Activated CD4-positive, alpha-beta T cell treated with anti-CD3 and anti-CD28 coated beads for 36 hours (primary cell): Measurements from ENCODE around the gene MTCL1. TPM values are rescaled to one million over a fixed set of nuclear protein-coding genes. Genes with fewer than 3 reads are reported as not detected.

Source experiments
- ATAC-seq: fragments of 200-7000 bp; cut with Tn5 transposase; one replicate; pipeline ENCODE4 v1.10.0; 2021; ENCODE audit warnings: mild to moderate bottlenecking, moderate library complexity
- CTCF ChIA-PET: fragments of 350-600 bp; sonication (Branson Sonifier 250); formaldehyde crosslinking; loops from one replicate; lab custom pipeline; 2021; ENCODE audit warnings: antibody characterized with exemption; lab: Charles Lee
- POLR2A ChIA-PET: fragments of 350-600 bp; sonication (Branson Sonifier 250); formaldehyde crosslinking; loops from one replicate; lab custom pipeline; 2021; ENCODE audit warnings: antibody characterized with exemption, inconsistent platforms; lab: Charles Lee
- DNase-seq: peaks from one replicate; pipeline ENCODE4 v3.0.0-alpha.2; 2020
- H3K27ac Mint-ChIP-seq: one replicate; pipeline ENCODE4 v1.8.0; 2021; ENCODE audit warnings: mixed read lengths
- H3K27me3 Mint-ChIP-seq: one replicate; pipeline ENCODE4 v1.8.0; 2021; ENCODE audit warnings: mixed read lengths
- H3K36me3 Mint-ChIP-seq: one replicate; pipeline ENCODE4 v1.8.0; 2021; ENCODE audit warnings: low read depth, mixed read lengths
- H3K4me1 Mint-ChIP-seq: one replicate; pipeline ENCODE4 v1.8.0; 2021; ENCODE audit warnings: mixed read lengths
- H3K4me3 Mint-ChIP-seq: one replicate; pipeline ENCODE4 v1.8.0; 2021; ENCODE audit warnings: mild to moderate bottlenecking, moderate library complexity, mixed read lengths
- H3K9me3 Mint-ChIP-seq: one replicate; pipeline ENCODE4 v1.8.0; 2021; ENCODE audit warnings: low read depth, mixed read lengths
- intact Hi-C, 2 experiments: fragments of 100-400 bp; cut with DNase I in 1 of 2; cut with micrococcal nuclease in 1 of 2; formaldehyde crosslinking; loops; one replicate each; pipeline versions ENCODE4 v1.14.2 to v1.15.1; 2022 to 2024; cut with DNase I, micrococcal nuclease
- total RNA-seq, 2 experiments: library from RNA; stranded (reverse); gene quantifications; one replicate each; pipeline ENCODE4 v1.2.3, GENCODE V29; 2021

MTCL1 gene
- total RNA-seq, 2 experiments from 2014 or later = 0.14 to 0.35 TPM

DNA sequence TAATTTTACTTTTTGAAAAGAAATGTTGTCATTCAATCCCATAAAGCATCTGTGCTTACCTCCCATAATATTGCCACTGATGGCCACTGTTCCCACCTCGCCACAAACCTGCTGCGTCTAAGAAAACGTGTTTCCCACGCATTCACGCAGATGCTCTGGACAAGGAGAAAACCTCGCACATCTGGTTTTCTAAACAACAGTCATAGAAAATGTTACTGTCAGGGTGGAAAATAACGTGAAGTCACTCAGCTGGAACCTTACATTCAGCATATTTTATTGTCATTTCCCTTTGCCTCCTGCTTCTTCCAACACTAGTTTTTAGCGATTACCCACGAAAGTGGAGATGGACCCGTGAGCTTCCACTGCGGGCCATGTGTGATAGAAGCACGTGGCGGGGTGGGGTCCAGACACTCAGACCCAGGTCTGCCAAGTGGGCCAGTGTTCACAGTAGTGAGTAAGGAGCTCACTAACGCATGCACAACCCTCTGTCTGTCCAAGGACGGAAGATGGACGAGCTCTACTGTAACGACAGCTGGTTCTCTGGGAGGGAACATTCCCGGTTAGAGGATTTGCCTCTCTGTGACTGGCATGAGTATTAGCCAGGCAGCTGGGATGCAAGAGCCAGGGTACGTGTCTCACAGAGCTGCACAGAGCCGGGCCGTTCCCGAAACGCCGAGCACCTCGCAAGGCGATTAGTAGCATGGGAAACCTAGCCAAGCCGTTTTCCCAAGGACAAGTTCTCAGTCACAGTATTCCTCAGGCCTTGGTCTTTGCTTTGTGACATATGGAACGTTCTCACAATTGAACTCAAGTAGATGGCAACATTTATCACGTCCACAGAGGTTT is 94.5 kb downstream of the MTCL1 start:
- intact Hi-C loops = loop anchor here in 1 of 2 experiments (5.0 kb wide), 1 partner anchor 52 kb away; no protein-coding TSS in a partner anchor
- CTCF ChIA-PET = interaction anchor here (0.6 to 0.7 kb wide), 3 partner anchors 26 to 143 kb away, joined by 3 read pairs; no protein-coding TSS in a partner anchor
- H3K36me3 Mint-ChIP-seq = no peaks in the 10 kb centered on the region
- H3K9me3 Mint-ChIP-seq = no peaks in the 10 kb centered on the region
- H3K27ac Mint-ChIP-seq = no peak overlapping the region
- peaks cover 4% of the 10 kb centered on the region for H3K4me1 Mint-ChIP-seq
- H3K4me3 Mint-ChIP-seq = no peak overlapping the region
- POLR2A ChIA-PET = no interaction called here
- DNase-seq = no peak
- no peak for ATAC-seq
- H3K27me3 Mint-ChIP-seq = peaks cover 3% of the 10 kb centered on the region

DNA sequence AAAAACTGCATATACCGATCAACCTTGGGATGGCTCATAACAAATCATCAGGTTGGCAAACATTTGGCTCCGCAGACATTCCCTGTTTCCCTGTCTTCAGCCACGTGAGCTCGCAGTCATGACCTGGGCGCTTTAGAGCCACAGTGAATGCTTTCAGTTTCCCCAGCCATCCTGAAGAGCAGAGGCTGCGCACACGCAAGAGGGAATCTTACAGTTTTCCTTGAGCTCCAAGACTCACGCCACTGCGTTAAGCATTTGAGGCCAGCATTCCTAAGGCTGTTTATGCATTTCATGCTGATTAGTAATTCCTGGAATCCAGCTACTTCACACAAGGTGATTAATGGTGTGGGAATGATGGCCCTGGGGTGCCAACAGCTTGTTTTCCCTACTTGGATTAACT is 95.1 kb downstream of the MTCL1 start:
- peaks cover 4% of the 10 kb centered on the region for H3K4me1 Mint-ChIP-seq
- no peaks in the 10 kb centered on the region for H3K9me3 Mint-ChIP-seq
- no peak for ATAC-seq

DNA sequence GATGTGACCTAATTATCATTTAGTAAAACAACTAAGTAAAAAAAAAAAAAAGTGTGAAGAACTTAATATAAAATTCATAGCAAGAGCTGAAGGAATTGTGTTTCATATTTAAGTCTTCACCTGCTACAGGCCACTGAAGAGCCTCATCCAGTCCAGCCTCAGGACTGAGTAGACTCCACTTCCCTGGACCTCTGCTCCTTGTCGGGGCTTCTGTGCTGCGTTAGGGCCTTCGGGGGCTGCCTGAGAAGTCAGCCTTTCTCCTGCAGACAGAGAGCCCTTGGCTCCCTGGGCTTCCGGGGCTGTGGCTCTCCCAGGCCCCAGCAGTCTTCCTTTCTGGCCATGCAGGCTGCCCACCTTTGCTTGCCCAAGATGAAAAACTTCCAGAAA is 95.5 kb downstream of the MTCL1 start:
- Mint-ChIP-seq H3K9me3 (no peaks in the 10 kb centered on the region), H3K36me3 (no peaks in the 10 kb centered on the region), H3K27me3 (peaks cover 3% of the 10 kb centered on the region), H3K27ac (no peak overlapping the region), H3K4me3 (no peak overlapping the region), H3K4me1 (peaks cover 4% of the 10 kb centered on the region)
- ATAC-seq (no peak), DNase-seq (no peak)
- intact Hi-C loops = loop anchor here in 1 of 2 experiments (5.0 kb wide), 1 partner anchor 51 kb away; no protein-coding TSS in a partner anchor
- POLR2A ChIA-PET = no interaction called here
- CTCF ChIA-PET = interaction anchor here (0.6 to 0.8 kb wide), 4 partner anchors 30 to 192 kb away, joined by 3 to 4 read pairs (median 3); no protein-coding TSS in a partner anchor

More for the DNA sequence above, 95.1 kb downstream of the MTCL1 start:
- Mint-ChIP-seq H3K27ac (no peak overlapping the region), H3K27me3 (peaks cover 3% of the 10 kb centered on the region), H3K36me3 (no peaks in the 10 kb centered on the region), H3K4me3 (no peak overlapping the region)
- no peak for DNase-seq
- intact Hi-C loops = loop anchor here in 1 of 2 experiments (5.0 kb wide), 1 partner anchor 52 kb away; no protein-coding TSS in a partner anchor
- CTCF ChIA-PET = interaction anchor here (0.6 to 0.8 kb wide), 4 partner anchors 30 to 193 kb away, joined by 3 to 4 read pairs (median 3); no protein-coding TSS in a partner anchor
- POLR2A ChIA-PET = no interaction called here

DNA sequence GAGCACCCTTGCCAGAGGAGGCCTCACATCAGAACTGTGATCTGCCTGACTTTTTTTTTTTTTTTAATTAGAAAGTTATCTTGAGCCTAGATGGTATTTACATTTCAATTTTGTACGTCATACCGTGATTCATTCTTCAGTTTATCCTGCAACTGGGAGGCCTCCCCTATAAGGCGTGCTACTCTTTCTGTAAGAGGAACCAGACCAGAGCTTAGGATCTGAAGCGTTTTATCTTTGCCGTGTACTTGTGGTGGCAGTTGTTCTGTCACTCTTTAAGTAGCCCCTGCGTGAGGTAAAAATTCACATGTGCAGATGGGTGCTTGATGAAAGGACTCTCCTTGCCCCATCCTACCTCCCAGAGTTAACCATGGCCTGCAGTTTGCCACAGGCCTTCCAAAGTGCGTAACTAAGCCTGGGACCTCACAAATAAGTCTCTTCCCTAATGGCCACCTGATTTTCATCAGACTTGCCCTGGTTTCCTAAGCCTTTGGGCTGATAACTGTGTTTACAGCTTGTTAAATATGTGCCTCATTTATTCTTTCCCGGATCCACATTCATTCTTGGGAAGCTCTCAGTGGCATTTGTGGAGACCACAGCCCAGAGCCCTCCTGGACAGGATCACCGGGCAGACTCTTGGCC is 96.0 kb downstream of the MTCL1 start:
- H3K27ac Mint-ChIP-seq = no peak overlapping the region
- intact Hi-C loops = loop anchor here in 1 of 2 experiments (5.0 kb wide), 1 partner anchor 51 kb away; no protein-coding TSS in a partner anchor
- H3K4me3 Mint-ChIP-seq = no peak overlapping the region
- H3K4me1 Mint-ChIP-seq = no peaks in the 10 kb centered on the region
- H3K27me3 Mint-ChIP-seq = peaks cover 3% of the 10 kb centered on the region
- no peaks in the 10 kb centered on the region for H3K9me3 Mint-ChIP-seq
- no peaks in the 10 kb centered on the region for H3K36me3 Mint-ChIP-seq
- CTCF ChIA-PET = interaction anchor here (0.6 to 0.8 kb wide), 2 partner anchors 95 to 192 kb away, joined by 3 to 4 read pairs; no protein-coding TSS in a partner anchor
- ATAC-seq (no peak), DNase-seq (no peak)
- POLR2A ChIA-PET = no interaction called here

DNA sequence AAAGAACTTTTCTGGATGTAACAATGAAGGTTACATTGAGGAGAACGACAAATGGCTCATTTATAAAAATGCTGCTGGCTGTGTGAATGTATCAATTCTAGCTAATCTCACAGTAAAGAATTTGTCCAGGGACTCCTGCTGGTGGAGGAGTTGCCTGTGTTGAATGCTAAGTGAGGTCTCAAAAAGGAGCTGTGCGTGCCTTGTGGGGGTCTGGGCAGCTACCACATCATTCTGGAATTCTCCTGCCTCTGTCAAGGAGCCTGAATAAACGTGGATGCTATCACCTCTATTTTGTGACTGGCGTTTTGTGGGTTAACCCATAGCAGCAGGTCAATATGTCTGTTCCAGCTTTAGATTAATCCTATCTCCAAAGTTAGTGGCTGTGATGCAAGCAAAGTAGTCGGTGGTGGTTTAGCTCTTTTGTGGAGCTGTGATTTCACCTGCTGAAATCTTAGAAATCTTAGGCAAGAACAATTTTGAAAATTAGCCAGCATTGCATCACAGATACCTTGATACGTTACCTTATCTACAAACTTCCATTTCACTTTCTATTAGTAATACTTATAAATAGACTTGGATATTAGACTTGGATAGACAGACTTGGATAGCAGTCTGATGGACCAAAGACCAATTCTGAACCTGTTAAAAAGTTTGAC is 96.8 kb downstream of the MTCL1 start:
- intact Hi-C loops = loop anchor here in 1 of 2 experiments (5.0 kb wide), 1 partner anchor 50 kb away; no protein-coding TSS in a partner anchor
- no peaks in the 10 kb centered on the region for H3K36me3 Mint-ChIP-seq
- ATAC-seq (no peak), DNase-seq (no peak)
- CTCF ChIA-PET = interaction anchor here (0.6 kb wide), 1 partner anchor 45 kb away, joined by 4 read pairs; no protein-coding TSS in a partner anchor
- H3K27me3 Mint-ChIP-seq = peaks cover 3% of the 10 kb centered on the region
- no peaks in the 10 kb centered on the region for H3K9me3 Mint-ChIP-seq
- H3K4me1 Mint-ChIP-seq = peaks cover 3% of the 10 kb centered on the region
- POLR2A ChIA-PET = interaction anchor here (0.6 kb wide), 1 partner anchor 66 kb away, joined by 3 read pairs; no protein-coding TSS in a partner anchor
- no peak overlapping the region for H3K27ac Mint-ChIP-seq
- H3K4me3 Mint-ChIP-seq = no peak overlapping the region

DNA sequence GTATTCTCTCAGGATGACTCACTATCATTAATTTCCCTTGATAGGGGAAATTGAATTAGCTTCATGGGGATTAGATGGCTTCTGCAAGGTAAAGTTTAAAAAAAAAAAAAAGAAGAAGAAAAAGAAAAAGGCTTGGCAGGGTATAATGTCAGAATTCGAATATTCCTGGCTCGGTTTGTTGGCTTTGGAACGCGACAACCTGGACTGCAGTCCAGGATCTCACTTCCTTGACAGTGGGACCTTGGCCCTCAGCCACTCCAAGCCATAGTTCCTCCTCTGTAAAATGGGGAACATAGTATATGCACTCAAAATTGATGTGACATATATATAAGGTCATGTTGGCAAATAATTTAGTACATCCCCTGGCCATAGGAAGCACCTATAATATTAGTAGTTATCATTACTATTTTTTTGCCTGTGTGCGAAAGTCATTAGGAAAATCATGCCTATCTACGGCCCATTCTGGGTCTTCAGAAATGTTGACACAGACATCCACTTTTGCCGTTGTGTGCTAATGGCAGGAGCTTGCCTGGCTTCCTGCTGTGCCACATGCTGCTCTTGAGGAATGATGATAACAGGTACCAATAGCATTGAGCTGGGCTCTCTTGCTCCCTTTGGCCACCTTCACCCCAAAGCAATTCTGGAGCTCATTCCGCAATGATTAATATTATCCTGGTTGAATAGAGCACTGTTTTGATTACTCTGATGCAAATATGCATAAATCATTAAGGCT is 97.9 kb downstream of the MTCL1 start:
- no peak overlapping the region for H3K4me3 Mint-ChIP-seq

DNA sequence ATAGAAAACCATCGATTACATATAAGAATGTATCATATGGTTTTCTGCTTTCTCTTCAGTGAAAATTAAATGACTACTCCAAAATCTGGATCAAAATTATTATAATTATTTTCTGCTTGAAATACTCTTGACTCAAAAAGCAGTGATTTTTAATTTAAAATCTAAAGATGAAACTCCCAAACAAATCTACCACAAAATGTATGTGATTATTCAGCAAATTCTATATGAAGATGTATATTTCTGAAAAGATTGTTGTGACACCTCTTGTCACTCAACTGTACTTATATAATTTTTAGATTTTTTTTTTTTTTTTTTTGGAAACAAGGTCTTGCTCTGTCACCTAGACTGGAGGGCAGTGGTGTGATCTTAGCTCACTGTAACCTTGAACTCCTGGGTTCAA is 98.6 kb downstream of the MTCL1 start:
- Mint-ChIP-seq H3K4me1 (peaks cover 9% of the 10 kb centered on the region), H3K36me3 (no peaks in the 10 kb centered on the region), H3K27me3 (peaks cover 3% of the 10 kb centered on the region), H3K27ac (no peak overlapping the region), H3K9me3 (no peaks in the 10 kb centered on the region), H3K4me3 (no peak overlapping the region)
- POLR2A ChIA-PET = no interaction called here
- DNase-seq = no peak
- CTCF ChIA-PET = no interaction called here
- ATAC-seq = no peak
- intact Hi-C loops = loop anchor here in 1 of 2 experiments (5.0 kb wide), 1 partner anchor 48 kb away; no protein-coding TSS in a partner anchor

More for the DNA sequence above, 97.9 kb downstream of the MTCL1 start:
- POLR2A ChIA-PET = interaction anchor here (0.6 kb wide), 1 partner anchor 67 kb away, joined by 3 read pairs; no protein-coding TSS in a partner anchor
- DNase-seq (no peak), ATAC-seq (no peak)
- Mint-ChIP-seq H3K4me1 (peaks cover 9% of the 10 kb centered on the region), H3K27ac (no peak overlapping the region), H3K9me3 (no peaks in the 10 kb centered on the region), H3K27me3 (peaks cover 3% of the 10 kb centered on the region), H3K36me3 (no peaks in the 10 kb centered on the region)
- CTCF ChIA-PET = no interaction called here
- intact Hi-C loops = loop anchor here in 1 of 2 experiments (5.0 kb wide), 1 partner anchor 49 kb away; no protein-coding TSS in a partner anchor

DNA sequence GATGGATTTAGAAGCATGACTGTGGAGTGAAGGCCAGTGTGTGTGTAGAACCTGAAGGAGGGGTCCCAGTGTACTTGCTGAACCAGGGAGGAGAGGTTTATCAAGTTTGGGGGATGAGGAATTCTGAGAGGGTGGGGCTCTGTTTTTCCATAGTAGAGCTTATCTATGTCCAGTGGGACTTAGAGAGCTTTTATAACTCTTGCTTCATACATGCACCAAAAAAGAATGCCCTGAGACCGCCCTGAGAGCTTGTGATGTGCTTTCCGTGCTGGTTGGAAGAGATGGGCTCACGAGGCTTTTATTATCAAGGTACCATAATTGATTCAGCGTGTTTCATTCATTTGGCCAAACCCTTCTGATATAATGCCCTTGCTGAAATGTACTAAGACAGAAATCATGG is 100.2 kb downstream of the MTCL1 start:
- Mint-ChIP-seq H3K4me1 (peaks cover 9% of the 10 kb centered on the region), H3K36me3 (no peaks in the 10 kb centered on the region), H3K27me3 (peaks cover 3% of the 10 kb centered on the region), H3K4me3 (no peak overlapping the region), H3K9me3 (no peaks in the 10 kb centered on the region), H3K27ac (no peak overlapping the region)
- ChIA-PET CTCF (no interaction called here), POLR2A (no interaction called here)
- DNase-seq (no peak), ATAC-seq (no peak)
- intact Hi-C loops = no loop called here

DNA sequence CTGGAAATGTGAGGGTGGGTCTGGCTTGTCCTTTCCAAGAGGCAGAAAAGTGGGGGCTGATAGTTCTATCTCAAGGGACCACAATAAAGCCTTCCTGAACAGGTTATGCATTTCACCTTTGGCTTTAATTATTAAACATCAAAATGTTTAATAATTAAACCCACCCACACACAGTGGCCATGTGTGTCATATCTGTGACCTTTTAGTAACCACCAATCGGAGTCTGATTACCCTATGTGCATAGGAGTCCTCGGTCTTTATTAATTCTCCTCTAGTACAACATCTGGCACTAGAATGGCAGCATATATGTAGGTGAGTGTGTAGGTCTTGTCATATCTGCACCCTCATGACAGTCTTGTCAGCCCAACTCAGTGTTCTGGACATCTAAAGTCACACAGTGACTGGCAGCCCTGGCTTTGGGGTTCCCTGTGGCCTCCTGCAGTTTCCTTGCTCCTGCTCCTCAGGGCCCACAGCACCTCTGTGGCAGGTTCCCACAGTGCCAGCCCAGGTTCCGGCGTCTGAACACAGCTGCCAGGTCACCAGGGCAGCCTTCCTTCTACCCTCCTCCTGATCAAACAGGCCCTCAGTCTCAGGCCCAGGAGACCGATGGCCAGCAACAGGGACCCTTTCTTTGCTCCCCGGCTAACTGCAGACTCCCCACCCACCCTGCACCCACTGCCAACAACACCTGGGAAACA is 100.9 kb downstream of the MTCL1 start:
- no peak for ATAC-seq
- Mint-ChIP-seq H3K36me3 (no peaks in the 10 kb centered on the region), H3K27me3 (peaks cover 3% of the 10 kb centered on the region), H3K4me3 (no peak overlapping the region), H3K9me3 (no peaks in the 10 kb centered on the region), H3K27ac (no peak overlapping the region), H3K4me1 (peaks cover 13% of the 10 kb centered on the region)
- ChIA-PET POLR2A (no interaction called here), CTCF (no interaction called here)
- intact Hi-C loops = no loop called here
- DNase-seq = no peak
